ENCODE measurements around the gene EDA. TPM values are rescaled to one million over a fixed set of nuclear protein-coding genes. Genes with fewer than 3 reads are reported as not detected.

EDA gene
- total RNA-seq, 2 experiments from 2014 or later: 4.9 to 5.4 TPM

DNA sequence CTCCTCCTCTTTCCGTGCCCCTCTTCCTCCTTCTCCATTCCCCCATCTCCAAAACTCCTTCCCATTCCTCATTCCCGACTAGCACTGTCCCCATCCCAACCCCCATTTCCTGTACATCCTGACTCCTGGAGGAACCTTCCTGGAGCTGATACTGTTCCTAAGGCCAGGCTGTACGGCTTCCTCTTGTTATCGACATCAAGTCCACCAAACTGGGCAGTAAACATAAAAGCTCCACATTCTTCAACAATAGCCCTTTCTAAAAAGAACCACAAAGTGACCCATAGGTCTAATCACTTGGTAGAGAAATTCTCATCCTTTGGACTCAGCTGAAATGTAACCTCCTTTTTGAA is 410.9 kb downstream of the EDA start:
- H3K4me3 Mint-ChIP-seq: no peak overlapping the region
- H3K27me3 Mint-ChIP-seq: no peaks in the 10 kb centered on the region
- H3K36me3 Mint-ChIP-seq (ENCODE audit: low read depth): no peaks in the 10 kb centered on the region
- DNase-seq: no peak
- peaks cover 45% of the 10 kb centered on the region for H3K4me1 Mint-ChIP-seq
- POLR2A ChIA-PET: interaction anchor here (1.1 kb wide), 1 partner anchor 13 kb away, joined by 4 read pairs; no protein-coding TSS in a partner anchor
- H3K9me3 Mint-ChIP-seq: no peaks in the 10 kb centered on the region
- H3K27ac Mint-ChIP-seq: no peak overlapping the region
- CTCF ChIA-PET: no interaction called here

DNA sequence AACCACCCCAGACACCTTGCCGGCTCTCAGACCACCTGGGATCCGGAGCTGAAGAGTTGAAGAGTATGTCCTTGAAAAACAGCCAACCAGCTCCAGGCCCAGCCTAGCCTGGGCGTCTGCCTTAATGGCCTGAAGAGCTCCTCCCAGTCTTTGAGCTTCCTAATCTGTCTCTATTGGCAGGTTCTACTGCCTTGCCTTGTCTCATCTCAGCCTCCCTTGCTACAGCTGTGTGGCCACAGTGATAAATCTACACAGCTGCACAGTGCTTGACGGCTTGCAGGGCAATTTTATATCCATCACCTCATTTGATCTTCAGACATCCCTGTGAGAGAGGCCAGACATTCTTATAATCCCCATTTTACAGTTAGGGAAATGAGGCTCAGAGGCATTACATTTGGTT is 413.9 kb downstream of the EDA start:
- Mint-ChIP-seq H3K36me3 (ENCODE audit: low read depth) (no peaks in the 10 kb centered on the region), H3K27ac (no peak overlapping the region), H3K4me1 (peaks cover 43% of the 10 kb centered on the region), H3K4me3 (no peak overlapping the region), H3K9me3 (no peaks in the 10 kb centered on the region), H3K27me3 (no peaks in the 10 kb centered on the region)
- ChIA-PET CTCF (interaction anchor here (1.0 to 5.4 kb wide), 10 partner anchors 9 to 494 kb away, joined by 3 to 30 read pairs (median 3); no protein-coding TSS in a partner anchor), POLR2A (no interaction called here)
- no peak for DNase-seq

DNA sequence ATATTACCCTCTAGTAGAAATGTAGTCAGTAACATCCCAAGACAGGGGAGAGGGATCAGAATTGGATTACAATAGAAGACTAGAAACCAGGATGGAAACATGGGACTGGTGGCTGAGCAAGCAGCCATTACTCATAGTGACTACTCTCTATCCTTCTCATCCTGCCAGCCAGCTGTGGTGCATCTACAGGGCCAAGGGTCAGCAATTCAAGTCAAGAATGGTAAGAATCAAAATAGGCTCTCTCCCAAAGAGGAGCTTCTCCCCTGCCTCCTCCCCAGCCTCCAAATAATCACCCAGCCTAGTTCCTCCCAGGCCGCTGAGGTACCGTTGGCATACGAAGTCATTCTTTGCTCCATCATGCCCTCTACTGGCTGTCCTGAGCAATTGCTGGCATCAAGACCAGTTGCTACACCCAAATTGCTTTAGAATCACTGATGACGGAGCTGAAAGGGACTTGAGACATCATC is 414.4 kb downstream of the EDA start:
- DNase-seq: peak; percentile 49
- no peak overlapping the region for H3K4me3 Mint-ChIP-seq
- peaks cover 41% of the 10 kb centered on the region for H3K4me1 Mint-ChIP-seq
- no peaks in the 10 kb centered on the region for H3K27me3 Mint-ChIP-seq
- no peak overlapping the region for H3K27ac Mint-ChIP-seq
- ChIA-PET CTCF (interaction anchor here (1.0 to 5.4 kb wide), 16 partner anchors 10 to 494 kb away, joined by 3 to 30 read pairs (median 4); no protein-coding TSS in a partner anchor), POLR2A (no interaction called here)
- H3K9me3 Mint-ChIP-seq: no peaks in the 10 kb centered on the region
- no peaks in the 10 kb centered on the region for H3K36me3 Mint-ChIP-seq (ENCODE audit: low read depth)

DNA sequence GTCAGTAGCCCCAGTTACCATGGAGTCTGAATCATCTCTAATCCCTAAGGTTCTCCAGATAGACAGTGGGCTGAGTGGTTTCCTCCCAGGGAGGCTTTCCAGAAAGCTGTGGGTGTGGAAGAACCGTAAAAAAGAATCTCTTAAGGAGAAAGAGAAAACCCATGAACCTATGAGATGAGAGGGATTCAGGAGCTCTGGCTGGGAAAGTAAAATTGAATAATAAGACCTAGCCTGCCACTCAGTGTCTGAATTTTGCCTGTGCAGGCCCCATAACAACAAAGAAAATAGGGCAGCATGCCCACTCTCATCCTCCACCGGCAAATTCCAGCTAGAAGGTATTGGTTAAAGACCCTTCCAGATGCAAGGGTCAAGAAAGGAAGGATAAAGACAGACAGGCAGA is 416.9 kb downstream of the EDA start:
- no peaks in the 10 kb centered on the region for H3K27me3 Mint-ChIP-seq
- DNase-seq: no peak
- CTCF ChIA-PET: interaction anchor here (5.4 kb wide), 1 partner anchor 65 kb away, joined by 30 read pairs; no protein-coding TSS in a partner anchor
- H3K9me3 Mint-ChIP-seq: no peaks in the 10 kb centered on the region
- no peaks in the 10 kb centered on the region for H3K36me3 Mint-ChIP-seq (ENCODE audit: low read depth)
- no peak overlapping the region for H3K4me3 Mint-ChIP-seq
- H3K27ac Mint-ChIP-seq: no peak overlapping the region
- peaks cover 23% of the 10 kb centered on the region for H3K4me1 Mint-ChIP-seq
- POLR2A ChIA-PET: no interaction called here

DNA sequence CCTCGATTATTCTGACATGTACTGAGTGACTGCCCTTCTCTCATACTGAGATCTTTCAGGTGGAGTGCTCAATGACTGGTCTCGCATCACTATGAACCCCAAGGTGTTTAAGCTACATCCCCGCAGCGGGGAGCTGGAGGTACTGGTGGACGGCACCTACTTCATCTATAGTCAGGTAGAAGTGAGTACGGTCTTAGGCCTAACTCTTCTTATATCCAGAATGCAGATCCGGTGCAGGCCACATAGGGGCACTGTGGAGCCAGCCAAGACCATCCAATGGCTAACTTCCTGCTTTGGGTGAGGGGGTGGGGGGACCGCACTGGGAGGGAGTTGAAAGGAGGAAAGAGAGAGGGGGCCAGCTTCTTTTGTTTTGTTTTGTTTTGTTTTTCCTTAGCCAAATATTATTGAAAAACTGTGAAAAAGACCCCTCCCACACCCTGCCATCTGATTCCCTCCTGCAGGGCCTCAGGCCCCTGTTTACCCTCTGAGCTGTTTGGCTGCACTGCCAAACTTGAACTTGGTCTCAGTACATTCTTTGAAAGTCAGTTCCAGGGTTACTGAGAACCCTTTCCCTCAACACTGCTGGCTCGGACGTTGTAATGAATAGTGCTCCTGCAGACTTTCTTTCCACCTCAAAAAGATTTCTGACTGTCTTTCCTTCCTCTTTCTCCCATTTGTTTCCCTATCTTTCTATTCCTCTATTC is 417.6 kb downstream of the EDA start:
- ChIA-PET POLR2A (no interaction called here), CTCF (interaction anchor here (0.6 to 5.4 kb wide), 2 partner anchors 64 to 100 kb away, joined by 3 to 30 read pairs; partner anchors contain the start of gene IGBP1)
- H3K9me3 Mint-ChIP-seq: no peaks in the 10 kb centered on the region
- H3K4me1 Mint-ChIP-seq: peaks cover 23% of the 10 kb centered on the region
- H3K36me3 Mint-ChIP-seq (ENCODE audit: low read depth): no peaks in the 10 kb centered on the region
- DNase-seq: peak; percentile 39
- H3K4me3 Mint-ChIP-seq: no peak overlapping the region
- no peak overlapping the region for H3K27ac Mint-ChIP-seq
- no peaks in the 10 kb centered on the region for H3K27me3 Mint-ChIP-seq

DNA sequence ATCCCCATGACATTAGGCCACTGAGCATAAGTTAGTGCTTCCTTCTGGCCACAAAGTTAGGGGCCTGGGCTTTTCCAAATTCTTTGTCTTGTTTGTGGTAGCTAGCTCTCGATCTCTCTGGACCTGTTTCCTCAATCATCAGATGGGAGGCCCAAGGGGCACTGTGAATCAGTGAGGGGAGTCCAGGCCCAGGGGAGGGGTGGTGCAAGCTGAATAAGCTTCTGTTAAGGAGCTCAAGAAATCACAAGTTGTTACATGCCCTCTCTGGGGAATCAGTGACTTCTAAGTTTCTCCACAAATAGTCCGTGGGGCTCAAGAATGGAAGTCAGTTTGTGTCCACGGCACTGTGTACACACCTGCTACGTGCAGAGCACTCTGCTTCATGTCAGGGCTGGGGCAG is 418.7 kb downstream of the EDA start:
- ChIA-PET POLR2A (no interaction called here), CTCF (interaction anchor here (1.3 kb wide), 1 partner anchor 63 kb away, joined by 3 read pairs; no protein-coding TSS in a partner anchor)
- no peak for DNase-seq
- Mint-ChIP-seq H3K4me1 (peaks cover 19% of the 10 kb centered on the region), H3K4me3 (no peak overlapping the region), H3K9me3 (no peaks in the 10 kb centered on the region), H3K27ac (no peak overlapping the region), H3K27me3 (no peaks in the 10 kb centered on the region), H3K36me3 (ENCODE audit: low read depth) (no peaks in the 10 kb centered on the region)

DNA sequence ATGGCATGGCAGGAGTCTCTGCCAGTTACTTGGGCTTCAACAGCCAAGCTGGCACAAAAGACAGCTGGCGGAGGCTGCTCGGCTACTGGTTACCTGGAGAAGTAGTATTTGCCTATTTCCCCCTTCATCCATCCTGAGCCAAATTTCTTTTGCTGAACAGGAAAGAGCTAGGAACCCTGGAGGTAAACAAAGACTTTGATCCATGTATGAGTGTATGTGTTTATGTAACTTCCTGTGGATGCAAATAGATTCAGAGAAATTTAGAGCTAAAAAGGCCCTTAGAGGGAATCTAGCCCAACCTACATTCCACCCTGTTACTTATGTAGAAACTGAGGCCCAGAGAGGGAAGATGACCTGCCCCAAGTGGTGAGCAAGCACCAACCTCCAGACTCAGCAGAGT is 422.6 kb downstream of the EDA start:
- ChIA-PET CTCF (interaction anchor here (3.8 kb wide), 1 partner anchor 8 kb away, joined by 18 read pairs; no protein-coding TSS in a partner anchor), POLR2A (no interaction called here)
- no peak for DNase-seq
- H3K27me3 Mint-ChIP-seq: no peaks in the 10 kb centered on the region
- no peaks in the 10 kb centered on the region for H3K4me1 Mint-ChIP-seq
- no peaks in the 10 kb centered on the region for H3K36me3 Mint-ChIP-seq (ENCODE audit: low read depth)
- H3K27ac Mint-ChIP-seq: no peak overlapping the region
- H3K9me3 Mint-ChIP-seq: no peaks in the 10 kb centered on the region
- no peak overlapping the region for H3K4me3 Mint-ChIP-seq

DNA sequence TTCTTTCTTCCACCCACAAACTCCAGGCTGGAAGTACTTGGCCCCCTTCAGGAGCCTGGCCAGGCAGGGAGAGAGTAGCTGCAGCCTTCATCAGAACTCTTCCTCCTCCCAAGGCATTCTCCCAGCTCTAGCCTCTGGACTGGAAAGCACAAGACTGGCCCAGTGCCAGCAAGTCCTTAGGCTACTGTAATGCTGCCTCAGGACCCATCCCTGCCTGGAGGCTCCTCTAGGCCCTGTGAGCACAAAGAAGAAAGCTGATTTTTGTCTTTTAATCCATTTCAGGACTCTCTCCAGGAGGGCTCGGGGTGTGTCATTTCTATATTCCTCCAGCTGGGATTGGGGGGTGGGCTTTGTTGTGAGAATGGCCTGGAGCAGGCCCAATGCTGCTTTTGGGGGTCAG is 423.0 kb downstream of the EDA start:
- ChIA-PET CTCF (interaction anchor here (3.8 kb wide), 1 partner anchor 8 kb away, joined by 18 read pairs; no protein-coding TSS in a partner anchor), POLR2A (no interaction called here)
- no peak overlapping the region for H3K27ac Mint-ChIP-seq

DNA sequence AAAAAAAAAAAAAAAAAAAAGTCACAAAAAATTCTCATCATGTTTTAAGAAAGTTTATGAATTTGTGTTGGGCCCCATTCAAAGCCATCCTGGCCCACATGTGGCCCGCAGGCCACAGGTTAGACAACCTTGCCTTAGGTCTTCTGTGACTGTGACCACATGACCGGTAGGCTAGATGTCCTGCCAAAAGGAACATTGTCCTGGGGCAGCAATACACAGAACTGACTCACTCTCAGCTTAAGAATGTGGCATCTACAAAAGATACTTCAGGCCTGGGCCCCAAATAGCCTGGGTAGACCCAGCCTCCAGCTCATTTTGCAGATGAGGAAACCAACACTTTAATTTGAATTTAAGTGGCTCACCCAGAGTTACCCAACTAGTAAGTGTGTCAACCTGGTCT is 423.8 kb downstream of the EDA start:
- H3K27ac Mint-ChIP-seq: no peak overlapping the region
- CTCF ChIA-PET: interaction anchor here (3.8 kb wide), 1 partner anchor 9 kb away, joined by 18 read pairs; no protein-coding TSS in a partner anchor

More for the DNA sequence above, 423.0 kb downstream of the EDA start:
- Mint-ChIP-seq H3K27me3 (no peaks in the 10 kb centered on the region), H3K9me3 (no peaks in the 10 kb centered on the region), H3K4me3 (no peak overlapping the region), H3K4me1 (no peaks in the 10 kb centered on the region), H3K36me3 (ENCODE audit: low read depth) (no peaks in the 10 kb centered on the region)
- no peak for DNase-seq

DNA sequence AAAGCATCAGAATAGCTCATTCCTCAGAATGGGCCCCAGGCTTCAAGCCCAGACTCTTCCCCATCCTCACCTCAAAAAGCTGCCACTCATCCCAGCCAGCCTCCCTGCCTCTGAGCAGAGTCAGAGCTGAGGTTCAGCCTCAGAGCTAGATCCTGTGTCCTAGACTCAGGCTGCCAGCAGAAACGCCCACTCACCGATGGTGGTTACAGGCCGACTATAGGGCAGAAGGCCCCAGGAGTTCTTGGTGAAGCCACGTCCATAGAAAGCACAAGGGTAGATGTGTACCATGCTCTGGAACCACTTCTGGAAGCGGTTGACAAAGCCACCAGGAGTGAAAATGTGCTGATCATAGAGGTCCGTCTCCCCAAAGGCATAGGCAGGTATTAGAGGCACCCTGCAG is 426.1 kb downstream of the EDA start:
- no peaks in the 10 kb centered on the region for H3K4me1 Mint-ChIP-seq
- CTCF ChIA-PET: interaction anchor here (1.3 to 3.8 kb wide), 2 partner anchors 11 kb away, joined by 3 to 18 read pairs; no protein-coding TSS in a partner anchor
- no peak for DNase-seq
- no peak overlapping the region for H3K27ac Mint-ChIP-seq
- H3K9me3 Mint-ChIP-seq: no peaks in the 10 kb centered on the region
- H3K27me3 Mint-ChIP-seq: peaks cover 4% of the 10 kb centered on the region
- POLR2A ChIA-PET: no interaction called here
- H3K4me3 Mint-ChIP-seq: no peak overlapping the region
- H3K36me3 Mint-ChIP-seq (ENCODE audit: low read depth): no peaks in the 10 kb centered on the region

More for the DNA sequence above, 423.8 kb downstream of the EDA start:
- DNase-seq: no peak
- Mint-ChIP-seq H3K27me3 (peaks cover under 1% of the 10 kb centered on the region), H3K9me3 (no peaks in the 10 kb centered on the region), H3K36me3 (ENCODE audit: low read depth) (no peaks in the 10 kb centered on the region), H3K4me3 (no peak overlapping the region), H3K4me1 (no peaks in the 10 kb centered on the region)
- POLR2A ChIA-PET: no interaction called here

DNA sequence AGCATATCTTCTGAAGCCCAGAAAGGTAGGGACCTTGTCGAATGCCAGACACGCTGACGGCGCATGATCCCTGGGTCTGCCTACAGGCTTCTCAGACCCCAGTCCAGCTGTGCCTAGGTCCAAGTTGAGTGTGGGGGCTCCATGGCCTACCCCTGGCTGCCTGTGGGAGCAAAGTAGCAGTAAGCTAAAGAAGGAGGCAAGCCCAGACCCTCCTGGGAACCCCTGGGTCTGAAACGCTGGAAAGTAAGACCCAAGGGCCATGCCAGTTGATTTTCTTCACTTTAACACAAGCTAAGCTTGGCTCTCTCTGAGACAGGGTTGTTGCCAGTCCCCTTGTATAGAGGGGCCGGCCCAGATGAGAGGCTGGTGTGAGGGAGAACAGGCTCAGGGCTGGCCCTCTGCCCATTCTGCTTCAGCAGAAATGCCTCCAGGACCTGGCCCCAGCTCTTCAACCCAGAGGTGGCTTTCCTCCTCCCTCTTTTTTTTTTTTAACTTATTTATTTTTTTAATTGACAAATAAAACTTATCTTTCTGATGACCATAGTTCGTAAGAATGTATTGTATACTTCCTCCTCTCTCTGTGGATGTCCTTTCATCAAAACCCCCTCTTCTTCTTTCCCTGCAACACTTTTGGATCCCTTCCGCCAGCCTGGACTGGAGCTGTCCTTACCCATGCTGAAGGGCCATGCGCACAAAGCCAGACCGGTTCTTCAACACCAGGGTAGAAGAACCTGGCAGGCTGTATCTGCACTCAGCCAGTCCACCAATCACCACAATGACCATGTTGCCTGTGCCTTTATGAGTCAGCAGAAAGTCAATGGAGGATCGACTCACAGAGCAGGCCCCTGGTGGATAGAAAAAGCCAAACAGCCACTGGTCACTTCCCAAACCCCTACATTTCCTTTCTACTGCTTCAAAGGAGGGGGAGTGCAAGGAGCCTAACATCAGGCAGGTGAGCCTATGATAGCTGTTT is 426.8 kb downstream of the EDA start:
- H3K4me3 Mint-ChIP-seq: no peak overlapping the region

DNA sequence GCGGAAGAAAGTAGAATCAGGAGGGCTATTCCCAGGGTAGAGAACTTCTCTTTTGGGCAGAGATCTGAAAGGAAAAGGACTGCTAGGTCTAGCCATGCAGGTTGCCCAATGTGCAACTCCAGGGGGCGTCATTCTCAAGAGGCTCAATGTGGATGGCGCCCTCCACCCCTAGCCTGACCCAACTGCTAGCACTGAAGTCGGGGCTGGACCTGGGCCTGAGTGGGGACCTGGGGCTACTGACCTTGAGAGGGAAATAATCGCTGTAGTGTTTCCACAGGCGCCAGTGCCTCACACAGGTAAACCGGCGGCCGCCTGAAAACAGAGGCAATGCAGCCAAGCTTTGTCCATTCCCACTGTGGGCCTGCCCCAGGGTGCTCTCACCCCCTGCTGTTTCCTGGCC is 427.8 kb downstream of the EDA start:
- Mint-ChIP-seq H3K36me3 (ENCODE audit: low read depth) (no peaks in the 10 kb centered on the region), H3K9me3 (no peaks in the 10 kb centered on the region), H3K27me3 (peaks cover 4% of the 10 kb centered on the region), H3K4me3 (no peak overlapping the region), H3K4me1 (no peaks in the 10 kb centered on the region), H3K27ac (no peak overlapping the region)
- ChIA-PET CTCF (no interaction called here), POLR2A (no interaction called here)
- no peak for DNase-seq

More for the DNA sequence above, 426.8 kb downstream of the EDA start:
- Mint-ChIP-seq H3K27ac (no peak overlapping the region), H3K36me3 (ENCODE audit: low read depth) (no peaks in the 10 kb centered on the region), H3K27me3 (peaks cover 4% of the 10 kb centered on the region), H3K4me1 (no peaks in the 10 kb centered on the region), H3K9me3 (no peaks in the 10 kb centered on the region)
- no peak for DNase-seq
- ChIA-PET CTCF (interaction anchor here (1.3 kb wide), 1 partner anchor 12 kb away, joined by 3 read pairs; no protein-coding TSS in a partner anchor), POLR2A (no interaction called here)
